Measurements from ENCODE around the gene CPEB3. TPM values are rescaled to one million over a fixed set of nuclear protein-coding genes. Genes with fewer than 3 reads are reported as not detected.
"Not testable (repeated sequence)": the region's sequence is repeated elsewhere in the genome, so short reads cannot be mapped to it uniquely, and the experiment has no call there.

Gene CPEB3
- total RNA-seq, 2 donors from 2014 or later: 9.3 to 10.2 TPM

DNA sequence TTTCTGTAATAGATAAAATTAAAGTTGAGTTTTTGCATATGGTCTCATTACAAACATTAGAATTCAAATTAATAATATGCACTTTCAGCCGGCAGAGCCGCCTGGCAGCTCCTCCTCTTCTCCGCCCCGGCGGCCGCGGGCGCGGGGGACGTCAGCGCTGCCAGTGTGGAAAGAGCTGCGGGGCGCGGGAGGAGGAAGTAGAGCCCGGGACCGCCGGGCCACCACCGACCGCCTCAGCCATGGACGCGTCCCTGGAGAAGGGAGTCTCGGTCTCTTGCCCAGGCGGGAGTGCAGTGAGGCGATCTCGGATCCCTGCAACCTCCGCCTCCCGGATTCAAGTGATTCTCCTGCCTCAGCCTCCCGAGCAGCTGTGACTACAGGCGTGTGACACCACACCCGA lies 176.0 kb downstream of the CPEB3 start:
- H3K9me3 ChIP-seq: not testable (repeated sequence)

DNA sequence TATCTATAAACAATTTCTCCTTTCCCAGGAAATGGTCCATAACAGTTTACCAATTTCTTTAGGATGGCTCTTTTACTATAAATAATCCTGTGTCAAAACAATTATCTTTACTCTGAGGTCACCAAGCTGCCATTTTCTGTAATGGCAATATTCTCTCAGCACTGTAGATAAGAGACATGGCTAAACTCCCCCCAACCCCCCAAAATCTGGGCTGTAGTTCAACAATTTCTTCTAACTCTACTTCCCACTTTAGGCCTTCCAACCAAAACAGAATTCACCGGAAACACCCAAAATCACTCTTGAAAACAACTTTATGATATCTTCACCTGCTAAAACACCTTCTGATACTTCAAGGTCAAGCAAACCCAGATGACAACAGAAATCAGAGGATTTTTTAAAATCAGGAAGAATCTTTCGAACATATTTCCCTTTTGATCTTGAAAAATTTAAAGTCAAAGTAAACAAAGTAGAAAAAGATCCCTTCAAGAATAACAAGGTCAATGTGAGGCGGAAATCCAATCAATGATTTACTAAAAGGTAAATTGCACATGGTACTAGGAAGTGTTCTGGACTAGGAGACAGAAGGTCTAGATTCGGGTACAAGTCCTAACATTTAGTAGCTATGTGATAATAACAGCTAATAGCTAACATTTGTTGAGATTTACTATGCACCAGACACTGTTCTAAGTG lies 176.8 kb downstream of the CPEB3 start:
- peak overlapping the region; percentile 35 to 73 (median 66) for H3K27ac ChIP-seq
- H3K36me3 ChIP-seq (replicated peaks in 1 of 2; ENCODE audit: insufficient read depth in 1 of 2, low read depth in 2 of 2): no peaks in the 10 kb centered on the region
- no peaks in the 10 kb centered on the region for H3K9me3 ChIP-seq
- H3K27me3 ChIP-seq: no peaks in the 10 kb centered on the region
- TF ChIP-seq, protein P1, sequence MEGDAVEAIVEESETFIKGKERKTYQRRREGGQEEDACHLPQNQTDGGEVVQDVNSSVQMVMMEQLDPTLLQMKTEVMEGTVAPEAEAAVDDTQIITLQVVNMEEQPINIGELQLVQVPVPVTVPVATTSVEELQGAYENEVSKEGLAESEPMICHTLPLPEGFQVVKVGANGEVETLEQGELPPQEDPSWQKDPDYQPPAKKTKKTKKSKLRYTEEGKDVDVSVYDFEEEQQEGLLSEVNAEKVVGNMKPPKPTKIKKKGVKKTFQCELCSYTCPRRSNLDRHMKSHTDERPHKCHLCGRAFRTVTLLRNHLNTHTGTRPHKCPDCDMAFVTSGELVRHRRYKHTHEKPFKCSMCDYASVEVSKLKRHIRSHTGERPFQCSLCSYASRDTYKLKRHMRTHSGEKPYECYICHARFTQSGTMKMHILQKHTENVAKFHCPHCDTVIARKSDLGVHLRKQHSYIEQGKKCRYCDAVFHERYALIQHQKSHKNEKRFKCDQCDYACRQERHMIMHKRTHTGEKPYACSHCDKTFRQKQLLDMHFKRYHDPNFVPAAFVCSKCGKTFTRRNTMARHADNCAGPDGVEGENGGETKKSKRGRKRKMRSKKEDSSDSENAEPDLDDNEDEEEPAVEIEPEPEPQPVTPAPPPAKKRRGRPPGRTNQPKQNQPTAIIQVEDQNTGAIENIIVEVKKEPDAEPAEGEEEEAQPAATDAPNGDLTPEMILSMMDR (IDR thresholded peaks at IDR 0.05): no peak
- no peak for TF ChIP-seq POLR2A (IDR thresholded peaks at IDR 0.05)
- peaks cover 69% of the 10 kb centered on the region for H3K4me1 ChIP-seq
- no peak overlapping the region for H3K4me3 ChIP-seq
- ATAC-seq: peak; percentile 73
- intact Hi-C loops (cut with DNase I): no loop called here
- 22 to 23% methylated on average over 4 of the region's 4 CpGs for WGBS, 2 donors
- DNase-seq: peak in 1 of 4 donors; percentile 14

More for the DNA sequence above, 176.0 kb downstream of the CPEB3 start:
- intact Hi-C loops (cut with DNase I); H3K4me3 ChIP-seq; H3K36me3 ChIP-seq (replicated peaks in 1 of 2; ENCODE audit: insufficient read depth in 1 of 2, low read depth in 2 of 2); H3K27me3 ChIP-seq: not testable (repeated sequence)
- peak in 1 of 3 donors; percentile 20 for TF ChIP-seq POLR2A (IDR thresholded peaks at IDR 0.05)
- Histone ChIP-seq H3K27ac (peak overlapping the region in 3 of 4 donors; percentile 35 to 73 (median 66)), H3K4me1 (peaks cover 74% of the 10 kb centered on the region)
- peak; percentile 55 for ATAC-seq
- peak in 1 of 4 donors; percentile 28 for DNase-seq
- WGBS, 2 donors: 83 to 95% methylated on average over 21 to 28 of the region's 30 CpGs

DNA sequence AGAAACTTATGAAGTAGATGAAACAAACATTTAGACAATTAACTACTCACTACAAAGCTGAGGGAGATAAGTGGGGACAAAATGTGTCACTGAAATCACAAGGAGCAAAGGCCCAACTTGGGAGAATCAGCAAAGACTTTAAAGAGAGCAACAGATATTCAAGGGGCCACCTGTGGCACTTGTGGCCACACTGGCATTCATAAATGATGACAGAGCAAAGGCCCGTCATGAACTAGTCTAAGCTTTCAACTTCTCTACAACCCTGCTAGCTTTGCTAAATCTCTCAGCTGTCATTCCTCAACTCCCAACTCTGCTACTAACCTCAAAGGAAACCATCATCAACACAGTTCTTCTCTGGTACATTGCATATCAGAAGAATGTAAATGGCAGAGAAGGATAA lies 178.4 kb downstream of the CPEB3 start:
- no peak for DNase-seq
- Histone ChIP-seq H3K9me3 (no peaks in the 10 kb centered on the region), H3K4me3 (no peak overlapping the region), H3K4me1 (peaks cover 63% of the 10 kb centered on the region), H3K27ac (peak overlapping the region in 1 of 4 donors; percentile 73), H3K27me3 (no peaks in the 10 kb centered on the region), H3K36me3 (replicated peaks in 1 of 2; ENCODE audit: insufficient read depth in 1 of 2, low read depth in 2 of 2) (no peaks in the 10 kb centered on the region)
- 94 to 100% methylated on average over 1 of the region's 1 CpG for WGBS, 2 donors
- no peak for TF ChIP-seq POLR2A (IDR thresholded peaks at IDR 0.05)
- TF ChIP-seq, protein P1 (IDR thresholded peaks at IDR 0.05): no peak
- no peak for ATAC-seq
- intact Hi-C loops (cut with DNase I): no loop called here

DNA sequence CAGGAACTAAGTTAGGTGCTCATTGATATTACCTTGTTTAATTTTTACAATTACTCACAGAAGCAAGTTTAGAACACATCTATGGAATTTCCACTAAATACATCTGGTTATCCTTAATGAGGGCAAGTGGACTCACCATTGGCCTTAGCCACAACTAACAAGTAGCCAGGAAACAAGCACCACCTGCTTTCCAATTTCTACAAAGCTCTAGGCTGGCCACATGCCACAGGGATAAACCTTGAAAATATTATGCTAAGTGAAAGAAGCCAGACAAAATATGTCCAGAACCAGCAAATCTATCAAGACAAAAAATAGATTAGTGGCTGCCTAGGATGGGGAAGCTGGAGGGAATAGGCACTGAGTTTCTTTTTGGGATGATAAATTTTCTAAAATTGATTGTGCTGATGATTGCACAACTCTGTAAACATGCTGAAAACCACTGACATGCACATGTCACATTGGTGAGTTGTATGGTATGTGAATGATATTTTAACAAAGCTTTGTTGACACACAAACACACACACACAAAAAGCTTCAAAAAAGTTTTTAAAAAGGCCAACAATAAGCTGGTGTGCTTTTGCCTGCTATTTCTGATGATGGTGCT lies 179.4 kb downstream of the CPEB3 start:
- Histone ChIP-seq H3K27ac (peak overlapping the region in 2 of 4 donors; percentile 3 to 9), H3K27me3 (no peaks in the 10 kb centered on the region), H3K4me3 (no peak overlapping the region), H3K36me3 (replicated peaks in 1 of 2; ENCODE audit: insufficient read depth in 1 of 2, low read depth in 2 of 2) (no peaks in the 10 kb centered on the region), H3K9me3 (no peaks in the 10 kb centered on the region), H3K4me1 (peaks cover 69% of the 10 kb centered on the region)
- ATAC-seq (no peak), DNase-seq (peak in 2 of 4 donors; percentile 15 to 38)
- intact Hi-C loops (cut with DNase I): no loop called here
- no peak for TF ChIP-seq POLR2A (IDR thresholded peaks at IDR 0.05)
- TF ChIP-seq, protein P1 (IDR thresholded peaks at IDR 0.05): no peak

DNA sequence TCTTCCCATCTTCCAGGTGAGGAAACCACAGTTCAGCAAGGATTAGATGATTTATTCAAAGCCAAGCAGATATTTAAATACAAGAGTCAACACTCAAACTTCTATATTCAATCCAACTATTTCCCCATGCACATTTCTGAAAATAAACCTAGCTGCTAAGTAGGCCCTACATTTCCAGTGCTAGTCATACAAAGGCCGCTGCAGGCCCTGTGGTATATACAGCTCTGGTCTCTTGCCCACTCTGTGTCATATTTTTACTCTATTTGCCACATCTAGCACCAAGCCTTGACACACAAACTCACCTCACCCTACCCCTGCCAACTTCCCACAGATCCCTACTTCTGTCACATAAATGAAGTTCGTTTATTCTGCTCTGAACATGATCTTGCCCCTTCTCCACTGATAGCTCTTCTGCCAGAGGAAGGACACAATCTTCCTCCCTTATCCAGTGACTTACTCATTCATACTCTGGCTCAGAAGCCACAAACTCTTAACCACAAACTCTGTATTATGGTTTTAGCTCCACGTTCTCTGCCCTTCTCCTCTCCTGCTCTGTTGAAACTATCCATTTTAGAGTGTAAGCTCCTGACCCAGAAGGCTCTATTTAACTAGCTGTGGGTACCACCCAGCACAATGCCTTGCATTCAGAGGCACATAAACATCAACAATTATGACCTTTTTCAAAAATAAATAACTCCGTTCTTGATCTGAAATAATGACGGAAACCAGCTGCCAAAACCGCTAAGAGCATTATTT lies 180.7 kb downstream of the CPEB3 start:
- peaks cover 64% of the 10 kb centered on the region for H3K4me1 ChIP-seq
- H3K27ac ChIP-seq: peak overlapping the region in 2 of 4 donors; percentile 1 to 9
- no peak overlapping the region for H3K4me3 ChIP-seq
- intact Hi-C loops (cut with DNase I): no loop called here
- ATAC-seq (no peak), DNase-seq (no peak)
- TF ChIP-seq, protein P1 (IDR thresholded peaks at IDR 0.05): no peak
- no peak for TF ChIP-seq POLR2A (IDR thresholded peaks at IDR 0.05)
- WGBS, 2 donors: 66 to 72% methylated on average over 6 of the region's 6 CpGs
- no peaks in the 10 kb centered on the region for H3K27me3 ChIP-seq
- no peaks in the 10 kb centered on the region for H3K9me3 ChIP-seq
- H3K36me3 ChIP-seq (replicated peaks in 1 of 2; ENCODE audit: insufficient read depth in 1 of 2, low read depth in 2 of 2): no peaks in the 10 kb centered on the region

Data from body of pancreas (tissue), 4 donors.